Endothelial cell of umbilical vein (primary cell): ENCODE measurements around the gene IQCC. TPM values are rescaled to one million over a fixed set of nuclear protein-coding genes. Genes with fewer than 3 reads are reported as not detected.

Source experiments
- BruUV-seq: library from RNA; stranded (reverse); fragments of 400-500 nt; replicated peaks from 2 replicates; lab custom pipeline; 2021; lab: Mats Ljungman, UMichigan
- CTCF ChIA-PET: fragments of 300-600, 350-600 bp; sonication (Branson Sonifier 250); formaldehyde crosslinking; loops from one replicate; lab custom pipeline; 2021; ENCODE audit warnings: antibody characterized with exemption, inconsistent platforms; lab: Charles Lee
- POLR2A ChIA-PET: fragments of 300-600, 350-600 bp; sonication (Branson Sonifier 250); formaldehyde crosslinking; loops from one replicate; lab custom pipeline; 2021; ENCODE audit warnings: antibody characterized with exemption, inconsistent platforms; lab: Charles Lee
- DNase-seq: peaks from one replicate; pipeline ENCODE4 v3.0.0-alpha.2; 2011; ENCODE audit warnings: low read depth, low spot score
- FAIRE-seq: peaks from 2 replicates; lab custom pipeline; 2011; peaks lifted over from hg19 to GRCh38; lab: Jason Lieb, UNC
- H2AFZ ChIP-seq: 2 replicates; pipeline ENCODE4 v1.6.0; 2012; ENCODE audit warnings: low read depth, low read length, control low read depth, inconsistent platforms
- H3K27ac ChIP-seq: 2 replicates; pipeline ENCODE4 v1.5.1; 2011; ENCODE audit warnings: low read depth, mild to moderate bottlenecking, control low read depth, low read length, moderate library complexity; ENCODE audit not compliant: insufficient read depth
- H3K27me3 ChIP-seq, 2 experiments: 2 replicates each; pipeline versions ENCODE4 v1.6.0 to v1.6.1; 2011; ENCODE audit warnings: low read length in 2 of 2, mixed read lengths in 1 of 2; ENCODE audit not compliant: control insufficient read depth in 2 of 2, insufficient read depth in 2 of 2
- H3K36me3 ChIP-seq, 2 experiments: 2 replicates in 1 of 2; 3 replicates in 1 of 2; pipeline ENCODE4 v1.5.1; 2011; ENCODE audit warnings: low read length in 2 of 2, mild to moderate bottlenecking in 1 of 2, moderate library complexity in 1 of 2; ENCODE audit not compliant: control insufficient read depth in 2 of 2, insufficient read depth in 2 of 2; ENCODE audit errors: extremely low read depth in 1 of 2
- H3K4me1 ChIP-seq: 3 replicates; pipeline ENCODE4 v1.5.1; 2011; ENCODE audit warnings: mild to moderate bottlenecking, low read length; ENCODE audit not compliant: control insufficient read depth, insufficient read depth; ENCODE audit errors: extremely low read depth
- H3K4me2 ChIP-seq: 2 replicates; pipeline ENCODE4 v1.6.1; 2011; ENCODE audit warnings: low read length, control low read depth, mixed read lengths; ENCODE audit not compliant: insufficient read depth
- H3K4me3 ChIP-seq, 3 experiments: fragments of 200-600 bp in 1 of 3; sonication (generic), shearing (Covaris generic) in 1 of 3; replicated peaks in 1 of 3; 2 replicates each; pipeline ENCODE4 v1.5.1; 2011 to 2016; ENCODE audit warnings: control low read depth in 3 of 3, low read length in 3 of 3, mild to moderate bottlenecking in 2 of 3, inconsistent platforms in 1 of 3, low read depth in 1 of 3, moderate library complexity in 1 of 3; ENCODE audit not compliant: insufficient read depth in 1 of 3
- H3K79me2 ChIP-seq: 2 replicates; pipeline ENCODE4 v1.6.0; 2012; ENCODE audit warnings: low read length, inconsistent platforms; ENCODE audit not compliant: control insufficient read depth, insufficient read depth
- H3K9ac ChIP-seq: replicated peaks from 2 replicates; pipeline ENCODE3; 2011; ENCODE audit warnings: low read length, control low read depth; ENCODE audit not compliant: insufficient read depth; ENCODE audit errors: extremely low read depth
- H3K9me1 ChIP-seq: replicated peaks from 3 replicates; pipeline ENCODE4 v1.6.0; 2011; ENCODE audit warnings: mild to moderate bottlenecking, low read length; ENCODE audit not compliant: control insufficient read depth, insufficient read depth; ENCODE audit errors: extremely low read depth
- H3K9me3 ChIP-seq: replicated peaks from 2 replicates; pipeline ENCODE4 v1.5.1; 2012; ENCODE audit warnings: low read length, inconsistent platforms; ENCODE audit not compliant: control insufficient read depth, insufficient read depth
- H4K20me1 ChIP-seq: replicated peaks from 2 replicates; pipeline ENCODE3; 2011; ENCODE audit warnings: mild to moderate bottlenecking, low read length; ENCODE audit not compliant: control insufficient read depth, insufficient read depth; ENCODE audit errors: extremely low read depth
- EZH2 ChIP-seq: IDR thresholded peaks from 2 replicates; pipeline ENCODE4 v1.6.1; 2012; ENCODE audit warnings: borderline replicate concordance, low read depth, mild to moderate bottlenecking, moderate library complexity, low read length, inconsistent platforms; ENCODE audit not compliant: severe bottlenecking
- FOS ChIP-seq: IDR thresholded peaks from 2 replicates; pipeline ENCODE4 v1.6.1; 2011; ENCODE audit warnings: mild to moderate bottlenecking, low read length, moderate library complexity, borderline replicate concordance; ENCODE audit not compliant: insufficient read depth
- GATA2 ChIP-seq: IDR thresholded peaks from 2 replicates; pipeline ENCODE4 v1.7.0; 2011; ENCODE audit warnings: low read depth, mild to moderate bottlenecking, moderate library complexity, mixed read lengths, low read length; ENCODE audit not compliant: insufficient read length, insufficient read depth
- JUN ChIP-seq: IDR thresholded peaks from 2 replicates; pipeline ENCODE4 v1.6.1; 2011; ENCODE audit warnings: borderline replicate concordance, low read depth; ENCODE audit not compliant: insufficient read length, insufficient read depth
- POLR2A ChIP-seq: IDR thresholded peaks from 2 replicates; pipeline ENCODE4 v1.6.1; 2012; ENCODE audit warnings: low read depth, mild to moderate bottlenecking, control low read depth, low read length
- POLR2AphosphoS5 ChIP-seq: IDR thresholded peaks from 2 replicates; pipeline ENCODE4 v1.6.1; 2012; ENCODE audit warnings: low read depth, mild to moderate bottlenecking, control low read depth, low read length, moderate library complexity; ENCODE audit not compliant: insufficient read depth
- dilution Hi-C: fragments of 300-500 bp; cut with MboI; formaldehyde crosslinking; loops from one replicate; pipeline ENCODE4 v1.15.0; 2019; ENCODE audit warnings: low sequenced_read_pairs; ENCODE audit not compliant: extremely low pct_ligation_motif_present
- intact Hi-C: fragments of 100-400 bp; cut with micrococcal nuclease; formaldehyde crosslinking; loops from one replicate; pipeline ENCODE4 v1.10.0; 2022
- polyA plus RNA-seq, 4 experiments: library from polyadenylated mRNA; depleted of rRNA in 3 of 4; stranded (reverse) in 3 of 4; unstranded in 1 of 4; fragments of >200 nt; gene quantifications; 2 replicates each; pipeline versions ENCODE4 v1.2.1 to v1.2.3, GENCODE V29; 2011 to 2012; ENCODE audit warnings: missing spikeins in 1 of 4
- total RNA-seq: library from RNA; stranded (reverse); gene quantifications from 2 replicates; pipeline ENCODE4 v1.2.3, GENCODE V29; 2021

IQCC gene
- total and polyA plus RNA-seq, 2 donors (not counting 3 experiments of a cell fraction or from before 2014, with no cell fraction given): 1.1 to 1.8 TPM

- no peaks in the 10 kb centered on the region for H3K9me3 ChIP-seq
- no peaks in the 10 kb centered on the region for H3K79me2 ChIP-seq
- H3K9me1 ChIP-seq: no peaks in the 10 kb centered on the region
- DNase-seq (no peak), FAIRE-seq (no peak)
- no peak overlapping the region for H3K27ac ChIP-seq
- dilution Hi-C loops: no loop called here
- H3K4me2 ChIP-seq: no peak overlapping the region
- ChIA-PET CTCF (interaction anchor here (1.0 to 2.7 kb wide), 5 partner anchors 9 to 84 kb away, joined by 3 to 13 read pairs (median 4); no protein-coding TSS in a partner anchor), POLR2A (interaction anchor here (0.6 to 1.2 kb wide), 2 partner anchors 104 to 120 kb away, joined by 4 to 5 read pairs; partner anchors contain the start of gene MARCKSL1)
- H3K4me3 ChIP-seq: no peak overlapping the region
- TF ChIP-seq FOS (no peak), JUN (no peak), EZH2 (no peak), GATA2 (no peak), POLR2A (no peak), POLR2AphosphoS5 (no peak)
- peaks cover 7 to 30% of the 10 kb centered on the region in 2 experiments for H3K36me3 ChIP-seq
- H3K4me1 ChIP-seq: peaks cover 8% of the 10 kb centered on the region
- intact Hi-C loops: no loop called here
- H2AFZ ChIP-seq: no peak overlapping the region
- no peak overlapping the region for H3K9ac ChIP-seq
- no TSS peak for BruUV-seq
- no peaks in the 10 kb centered on the region for H4K20me1 ChIP-seq
- no peaks in the 10 kb centered on the region for H3K27me3 ChIP-seq
Observed at GRCh38 chr1:32231843-32232432, 26.5 kb downstream of the IQCC start.
